Activated CD8-positive, alpha-beta memory T cell treated with anti-CD3 and anti-CD28 coated beads, Interleukin-2, amount 50 U/mL, for 48 hours (primary cell): ENCODE measurements around the gene TCF19.
"Not testable (repeated sequence)": the region's sequence is repeated elsewhere in the genome, so short reads cannot be mapped to it uniquely, and the experiment has no call there.

ENCODE experiments used
- DNase-seq: peaks from one replicate; pipeline ENCODE4 v3.0.0-alpha.2; 2020

Gene TCF19

DNA sequence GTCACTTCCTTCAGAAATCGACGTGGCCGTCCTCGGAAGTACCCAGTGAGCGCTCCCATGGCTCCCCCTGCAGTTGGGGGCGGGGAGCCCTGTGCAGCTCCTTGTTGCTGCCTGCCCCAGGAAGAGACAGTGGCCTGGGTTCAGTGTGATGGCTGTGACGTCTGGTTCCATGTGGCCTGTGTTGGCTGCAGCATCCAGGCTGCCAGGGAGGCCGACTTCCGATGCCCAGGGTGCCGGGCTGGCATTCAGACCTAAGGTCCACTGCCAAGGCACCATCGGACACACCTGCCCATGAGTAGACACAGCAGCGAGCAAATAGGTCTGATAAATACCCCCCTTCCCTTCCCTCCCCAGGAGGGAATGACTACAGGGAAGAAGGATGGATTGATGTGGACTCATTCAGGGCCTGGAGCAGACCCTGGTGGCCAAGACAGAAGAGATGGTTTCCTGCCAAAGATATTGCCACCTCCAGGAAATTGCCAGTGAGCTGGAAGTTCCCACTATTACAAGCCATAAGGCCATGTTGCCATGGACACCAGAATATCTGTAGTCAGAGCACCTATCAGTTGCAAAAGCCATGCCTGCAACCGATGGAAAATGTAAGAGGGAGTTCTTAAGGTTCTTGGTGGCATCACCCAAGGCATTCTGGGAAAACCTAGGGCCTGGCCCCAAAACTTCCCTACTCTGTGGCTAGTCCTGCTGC lies 4.2 kb downstream of the TCF19 start:
- DNase-seq = no peak

DNA sequence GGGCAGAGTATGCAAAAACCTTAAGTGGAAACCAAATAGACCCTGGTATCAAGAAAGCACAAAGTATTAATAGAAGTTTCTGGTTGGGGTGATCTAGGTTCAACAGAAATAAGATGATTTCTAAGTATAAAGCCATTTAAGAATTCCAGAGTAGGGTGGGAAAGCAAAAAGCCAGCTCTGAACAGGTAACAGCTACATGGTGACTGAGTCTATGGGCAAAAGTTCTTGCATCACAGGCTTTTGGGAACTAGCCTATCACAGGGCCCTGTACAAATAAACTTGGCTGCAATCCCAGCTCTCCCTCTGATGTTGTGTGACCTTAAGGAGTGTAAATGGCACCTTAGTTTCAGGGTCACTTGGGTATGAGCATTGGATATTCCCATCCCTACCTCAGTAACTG lies 5.5 kb downstream of the TCF19 start:
- DNase-seq = no peak

DNA sequence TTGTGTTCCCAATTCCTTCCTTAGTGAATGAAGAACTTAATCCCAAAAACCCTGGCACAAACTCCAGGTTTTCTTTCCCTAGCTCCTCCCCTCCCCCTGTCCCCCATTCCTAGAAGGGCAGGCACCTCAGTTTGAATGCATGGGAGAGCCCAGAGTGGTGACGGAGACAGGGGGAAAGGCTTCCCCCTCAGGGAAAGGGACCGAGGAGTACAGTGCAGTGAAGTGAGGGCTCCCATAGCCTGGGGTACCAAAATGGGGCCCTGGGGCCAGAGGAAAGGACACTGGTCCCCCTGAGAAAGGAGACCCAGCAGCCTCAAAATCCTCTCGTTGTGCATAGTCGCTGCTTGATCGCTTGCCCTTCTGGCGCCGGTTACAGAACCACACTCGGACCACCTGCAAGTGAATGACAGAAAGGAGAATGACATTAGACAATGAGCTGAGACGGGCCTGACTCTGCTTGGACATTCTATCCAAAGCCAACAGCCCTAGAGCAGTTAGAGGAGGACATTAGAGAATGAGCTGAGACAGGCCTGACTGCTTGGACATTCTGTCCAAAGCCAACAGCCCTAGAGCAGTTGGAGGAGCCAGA lies 6.2 kb downstream of the TCF19 start:
- not testable (repeated sequence) for DNase-seq

DNA sequence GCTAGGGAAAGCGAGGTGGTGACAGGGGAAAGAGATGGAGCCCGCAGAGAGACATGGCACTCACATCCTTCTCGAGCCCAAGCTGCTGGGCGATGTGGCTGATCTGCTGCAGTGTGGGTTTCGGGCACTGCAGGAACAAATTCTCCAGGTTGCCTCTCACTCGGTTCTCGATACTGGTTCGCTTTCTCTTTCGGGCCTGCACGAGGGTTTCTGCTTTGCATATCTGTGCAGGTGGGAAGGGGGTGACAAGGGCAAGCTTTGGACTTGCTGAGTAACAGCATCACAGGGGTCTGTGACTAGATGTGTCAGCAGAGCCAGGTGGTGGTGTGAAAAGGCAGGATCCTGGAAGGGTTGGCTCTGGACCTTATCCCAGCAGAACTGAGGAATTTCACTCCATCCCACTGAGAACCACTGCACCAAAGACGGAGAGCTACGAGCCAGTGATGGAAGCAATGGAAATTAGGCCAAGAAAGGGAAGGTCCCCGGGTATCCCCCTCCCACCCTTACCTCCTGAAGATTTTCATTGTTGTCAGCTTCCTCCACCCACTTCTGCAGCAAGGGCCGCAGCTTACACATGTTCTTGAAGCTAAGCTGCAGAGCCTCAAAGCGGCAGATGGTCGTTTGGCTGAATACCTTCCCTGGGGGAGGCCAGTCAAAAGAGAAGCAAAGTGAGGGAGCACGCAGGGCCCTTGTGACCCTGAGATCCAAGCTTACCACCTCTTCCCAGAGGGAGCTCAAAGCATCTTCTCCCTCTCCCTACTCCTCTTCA lies 6.9 kb downstream of the TCF19 start:
- not testable (repeated sequence) for DNase-seq

DNA sequence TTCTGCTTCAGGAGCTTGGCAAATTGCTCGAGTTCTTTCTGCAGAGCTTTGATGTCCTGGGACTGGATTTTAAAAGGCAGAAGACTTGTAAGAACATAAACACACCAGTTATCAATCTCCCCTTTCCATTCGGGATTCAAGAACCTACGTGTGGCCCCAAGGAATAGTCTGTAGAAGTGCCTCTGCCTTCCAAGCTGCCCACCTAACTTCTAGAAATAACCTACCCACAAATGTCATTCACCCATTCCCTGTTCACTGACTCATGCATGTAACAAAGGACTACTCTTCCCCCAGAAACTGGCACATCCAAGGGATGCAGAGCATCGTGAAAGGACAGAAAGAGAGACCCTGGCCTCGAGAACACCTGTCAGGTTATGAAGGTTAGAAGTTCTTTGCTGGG lies 7.6 kb downstream of the TCF19 start:
- DNase-seq = no peak

DNA sequence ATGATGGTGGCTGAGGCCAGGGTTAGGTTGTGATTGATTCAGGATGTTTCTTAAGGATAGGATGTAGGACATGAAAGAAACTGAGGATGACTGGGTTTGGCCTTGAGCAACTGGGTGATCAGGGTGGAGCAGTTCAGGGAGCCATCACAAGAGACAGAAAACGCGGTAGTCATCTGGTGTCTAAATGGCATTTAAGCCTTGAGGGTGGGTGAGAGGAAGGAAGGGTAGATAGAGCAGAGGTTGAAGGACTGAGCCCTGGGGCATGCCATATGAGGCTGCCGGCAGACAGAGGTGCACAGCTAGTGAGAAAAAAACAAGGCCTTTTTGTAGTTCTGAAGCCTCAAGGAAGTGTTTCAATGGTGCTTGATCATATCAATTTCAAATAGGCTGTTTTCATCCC lies 10.2 kb downstream of the TCF19 start:
- DNase-seq = no peak

DNA sequence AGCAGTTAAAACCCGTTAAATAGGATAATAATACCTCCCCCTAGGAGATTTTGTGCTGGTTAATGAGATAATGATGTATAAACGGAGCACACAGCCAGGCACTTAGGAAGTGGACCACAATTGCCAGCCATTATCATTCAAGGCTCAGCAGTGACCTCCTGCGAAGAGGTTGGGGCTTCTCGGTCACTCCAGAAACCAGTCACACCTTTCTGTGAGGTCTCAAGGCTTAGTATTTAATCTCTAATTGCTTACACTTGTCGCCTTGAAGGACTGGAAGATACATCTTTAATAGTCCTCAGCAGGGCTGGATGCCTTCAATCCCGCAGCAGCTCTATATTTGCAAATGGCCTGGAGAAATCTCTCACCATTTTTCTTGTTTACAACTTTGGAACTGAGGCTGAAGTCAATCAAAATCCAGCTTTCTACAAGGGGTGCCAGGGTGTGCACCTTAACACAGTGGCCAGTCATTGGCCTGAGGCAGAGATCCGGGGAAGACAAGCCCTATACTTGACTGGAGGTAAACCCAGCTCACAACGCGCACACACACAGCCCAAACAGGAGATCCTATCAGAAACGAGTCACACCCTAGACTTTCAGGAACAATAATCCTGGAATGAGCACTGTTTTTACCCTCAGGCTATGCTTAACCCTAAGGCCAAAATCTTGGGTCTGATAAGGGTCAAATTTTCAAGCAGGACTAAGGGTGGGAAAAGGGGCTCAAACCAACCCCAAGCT lies 10.9 kb downstream of the TCF19 start:
- no peak for DNase-seq

DNA sequence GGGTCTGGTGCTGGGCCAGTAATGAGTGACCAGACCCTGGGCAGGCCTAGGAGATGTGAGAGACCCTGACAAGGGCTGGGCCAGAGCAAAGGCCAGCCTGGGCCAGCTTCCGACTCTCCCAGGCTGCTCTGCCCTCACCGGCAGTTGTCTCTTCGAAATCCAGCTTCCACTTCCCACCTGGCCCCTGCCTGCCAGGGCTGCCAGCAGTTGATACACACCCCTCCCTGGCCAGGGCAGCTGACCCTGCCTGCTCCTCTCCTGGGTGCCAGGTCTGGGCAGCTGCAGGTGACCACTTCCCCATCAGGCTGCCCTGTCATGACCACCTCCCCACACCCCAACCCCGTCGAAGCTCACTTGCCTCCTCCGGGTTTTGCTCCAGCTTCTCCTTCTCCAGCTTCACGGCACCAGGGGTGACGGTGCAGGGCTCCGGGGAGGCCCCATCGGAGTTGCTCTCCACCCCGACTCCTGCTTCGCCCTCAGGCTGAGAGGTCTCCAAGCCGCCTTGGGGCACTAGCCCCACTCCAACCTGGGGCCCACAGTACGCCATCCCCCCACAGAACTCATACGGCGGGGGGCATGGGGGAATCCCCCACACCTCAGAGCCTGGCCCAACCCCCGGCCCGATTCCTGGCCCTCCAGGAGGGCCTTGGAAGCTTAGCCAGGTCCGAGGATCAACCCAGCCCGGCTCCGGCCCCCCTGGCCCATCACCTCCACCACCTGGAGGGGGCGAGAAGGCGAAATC lies 11.6 kb downstream of the TCF19 start:
- DNase-seq = not testable (repeated sequence)

DNA sequence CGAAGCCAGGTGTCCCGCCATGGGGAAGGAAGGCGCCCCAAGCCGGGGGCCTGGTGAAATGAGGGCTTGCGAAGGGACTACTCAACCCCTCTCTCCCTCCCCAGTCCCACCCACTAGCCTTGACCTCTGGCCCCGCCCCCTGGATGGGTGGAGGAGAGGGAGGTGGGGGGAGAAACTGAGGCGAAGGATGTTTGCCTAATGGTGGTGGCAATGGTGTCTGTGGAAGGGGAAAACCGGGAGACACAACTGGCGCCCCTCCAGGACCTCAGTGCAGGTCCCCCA lies 12.2 kb downstream of the TCF19 start, which contains the start of gene POU5F1:
Gene POU5F1, minus strand, starts transcription at position 83 of the 282 bp plus-strand sequence. Its CDS starts 62 bp downstream, at position 21.
- DNase-seq = no peak

DNA sequence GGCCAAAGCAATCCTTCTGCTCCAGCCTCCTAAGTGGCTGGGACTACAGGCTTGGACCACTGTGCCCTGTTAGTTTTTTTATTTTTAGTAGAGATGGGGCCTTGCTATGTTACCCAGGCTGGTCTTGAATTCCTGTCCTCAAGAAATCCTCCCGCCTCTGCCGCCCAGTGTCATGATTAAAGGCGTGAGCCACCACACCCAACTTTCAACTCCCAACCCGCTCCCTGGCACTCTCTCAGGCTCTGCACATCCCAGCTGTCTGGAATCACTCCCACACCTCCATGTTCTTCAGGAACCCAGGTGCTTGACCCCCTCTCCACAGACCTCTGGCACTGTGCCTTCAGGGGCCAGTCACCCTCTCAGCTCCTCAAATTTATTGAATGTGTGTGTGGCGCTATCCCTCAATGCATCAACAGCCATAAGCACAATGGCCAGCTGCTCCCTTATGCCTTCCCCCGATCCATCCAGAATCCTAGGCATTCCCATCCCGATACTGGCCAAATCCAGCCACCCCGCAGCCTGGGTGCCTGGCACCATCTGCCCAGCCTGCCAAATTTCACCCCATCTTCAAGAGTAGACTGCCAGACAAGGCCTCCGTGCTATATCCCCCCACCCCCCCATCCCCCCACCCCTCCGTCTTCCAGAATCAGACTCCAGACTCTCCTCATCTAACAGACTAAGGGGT lies 12.7 kb downstream of the TCF19 start:
- no peak for DNase-seq

DNA sequence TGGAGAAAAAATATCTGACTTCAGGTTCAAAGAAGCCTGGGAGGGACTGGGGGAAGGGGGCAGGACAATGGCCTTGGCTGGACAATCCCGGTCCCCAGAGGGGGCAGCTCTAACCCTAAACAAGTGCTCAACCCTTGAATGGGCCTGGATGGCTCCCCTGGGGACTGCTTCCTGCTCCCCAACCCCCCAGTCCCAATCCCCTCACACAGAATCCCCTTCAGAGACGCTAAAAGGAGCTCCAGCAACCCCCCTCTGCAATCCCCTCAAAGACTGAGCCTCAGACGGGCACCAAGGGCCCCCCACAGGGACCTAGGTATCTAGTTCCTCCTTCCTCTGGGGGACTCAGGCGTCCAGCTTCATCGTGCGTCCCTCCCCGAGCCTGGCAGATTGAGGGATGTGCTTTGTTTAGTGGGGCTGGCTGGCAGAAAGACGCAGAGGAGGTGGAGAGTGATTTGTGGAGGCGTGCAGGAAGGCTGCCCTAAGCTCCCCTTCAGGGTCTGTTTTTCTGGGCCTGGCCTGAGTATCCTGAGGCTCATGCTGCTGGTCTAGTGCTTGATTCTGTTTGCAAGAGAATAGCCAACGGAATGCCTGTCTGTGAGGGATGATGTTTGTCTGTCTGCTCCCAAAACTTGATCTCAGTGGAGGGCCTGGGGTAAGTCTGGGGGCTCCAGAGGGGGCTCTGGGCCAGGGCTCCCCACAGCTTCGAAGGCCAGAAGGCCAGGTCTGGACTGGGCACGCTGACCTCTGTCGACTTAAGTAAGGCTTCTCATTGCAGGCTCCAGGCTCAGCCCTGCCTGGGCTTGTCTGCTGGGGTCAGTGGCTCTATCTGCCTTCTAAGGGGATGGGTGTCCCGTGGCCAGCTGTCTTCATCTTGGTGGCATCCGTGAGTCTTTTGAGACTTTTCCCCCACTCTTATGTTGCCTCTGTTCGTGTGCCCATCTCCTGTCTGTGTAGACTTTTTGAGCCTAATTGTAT lies 13.8 kb downstream of the TCF19 start:
- no peak for DNase-seq

DNA sequence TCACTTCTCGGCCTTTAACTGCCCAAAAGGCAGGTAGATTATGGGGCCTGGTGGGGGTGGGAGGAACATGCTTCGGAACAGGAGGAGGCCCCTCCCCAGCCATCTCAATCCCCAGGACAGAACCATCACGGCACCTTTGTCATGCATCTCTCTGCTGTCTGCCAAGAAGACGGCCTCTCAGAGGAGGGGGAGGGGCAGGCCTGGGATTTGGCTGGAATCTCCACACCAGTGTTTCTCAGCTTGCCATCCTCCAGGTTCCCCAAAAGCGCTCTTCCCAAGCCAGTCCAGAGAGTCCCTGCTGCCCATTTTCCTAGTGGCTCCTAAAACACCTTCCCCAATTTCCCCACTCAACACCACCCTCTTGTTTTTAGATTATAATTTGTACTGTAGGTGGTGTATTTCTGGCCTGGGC lies 14.6 kb downstream of the TCF19 start:
- no peak for DNase-seq

DNA sequence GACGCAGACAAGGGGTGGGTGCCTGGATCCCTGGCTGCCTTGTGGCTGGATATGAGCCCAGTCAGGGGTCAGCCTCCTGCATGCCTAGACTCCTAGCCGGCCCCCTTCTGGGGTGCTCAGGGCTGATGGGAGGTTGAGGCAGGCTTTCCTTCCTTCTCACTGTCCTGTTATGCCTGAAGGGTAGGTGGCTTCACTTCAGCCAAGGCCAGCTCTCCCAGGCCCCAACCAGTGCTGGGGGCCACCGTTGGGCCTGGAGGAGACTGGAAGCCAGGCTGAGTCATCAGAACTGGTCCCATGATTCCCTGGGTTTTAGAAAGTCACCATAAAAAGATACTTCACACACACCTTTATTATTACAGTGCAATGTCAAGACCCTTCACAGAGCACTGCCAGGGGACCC lies 15.0 kb downstream of the TCF19 start:
- DNase-seq = no peak

DNA sequence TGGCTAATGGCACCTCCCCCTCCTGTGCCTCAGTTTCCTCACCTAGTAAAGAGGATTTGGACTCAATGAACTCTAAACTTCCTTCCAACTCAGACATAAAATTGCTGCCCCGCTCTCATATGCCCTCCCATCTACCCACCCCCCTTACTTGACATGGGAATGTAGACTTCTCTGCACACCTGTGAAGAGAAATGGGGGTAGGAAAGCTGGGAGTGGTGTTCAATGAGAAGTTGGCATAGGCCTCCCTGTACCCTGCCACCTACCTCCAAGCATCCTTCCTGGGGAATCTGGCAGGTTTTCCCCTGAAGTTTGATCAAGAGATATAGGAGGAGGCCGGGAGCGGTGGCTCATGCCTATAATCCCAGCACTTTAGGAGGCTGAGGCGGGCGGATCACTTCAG lies 16.0 kb downstream of the TCF19 start:
- no peak for DNase-seq

DNA sequence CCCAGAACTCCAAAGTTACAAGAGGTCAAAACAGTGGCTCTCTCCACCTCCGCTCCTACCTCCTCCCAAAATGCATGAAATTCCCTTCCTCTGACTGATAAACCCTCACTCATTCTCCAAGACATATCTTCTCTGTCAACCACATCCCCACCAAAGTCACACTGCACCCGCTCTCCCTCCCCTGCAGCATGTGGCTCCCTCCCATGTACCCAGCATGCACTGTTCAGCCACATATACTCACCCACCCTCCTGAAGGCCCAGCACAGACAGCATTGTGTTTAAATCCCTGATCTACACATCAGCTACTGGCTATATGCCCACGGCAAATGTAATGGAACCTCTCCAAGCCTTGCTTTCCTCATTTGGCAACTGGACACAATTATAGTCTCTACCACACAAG lies 17.6 kb downstream of the TCF19 start:
- no peak for DNase-seq

DNA sequence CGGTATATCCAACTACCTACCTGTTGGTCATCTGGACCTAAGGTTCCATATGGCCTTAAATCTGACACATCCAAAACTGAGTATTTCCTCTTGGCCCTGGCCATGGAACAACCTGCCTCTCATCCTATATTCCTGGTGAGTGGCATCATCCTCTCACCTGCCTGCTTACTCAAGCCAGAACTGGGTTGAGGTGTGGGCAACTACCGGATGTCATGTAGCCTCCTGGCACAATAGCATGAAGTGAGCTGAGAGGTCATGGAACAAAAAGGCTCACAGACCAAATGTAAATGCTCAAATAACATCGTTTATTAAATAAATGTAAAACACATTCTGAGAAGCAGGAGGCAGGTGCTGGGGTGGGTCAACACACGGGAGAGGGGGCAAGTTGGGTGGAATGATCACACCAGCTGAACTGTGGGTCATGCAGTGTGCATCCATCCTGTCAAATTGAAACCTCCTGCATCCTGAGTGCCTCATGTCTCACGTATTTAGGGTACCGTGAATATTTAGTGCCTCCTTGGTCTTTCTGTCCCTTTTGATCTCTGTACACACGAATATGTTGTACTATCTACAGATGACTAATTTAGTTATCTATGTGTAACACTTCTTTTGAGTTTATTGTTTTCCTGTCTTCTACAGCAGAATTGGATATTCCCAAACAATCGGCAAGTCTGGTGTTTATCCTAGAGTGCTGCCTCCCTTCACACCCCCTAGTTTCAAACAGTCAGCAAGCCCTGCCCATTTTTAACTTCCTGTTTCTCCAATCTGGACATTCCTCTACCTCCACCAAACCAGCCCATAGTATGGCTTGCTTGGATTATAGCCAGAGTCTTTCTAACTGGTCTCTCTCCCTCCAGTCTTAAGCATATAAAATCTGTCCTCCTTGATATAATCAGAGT lies 20.0 kb downstream of the TCF19 start:
- no peak for DNase-seq

DNA sequence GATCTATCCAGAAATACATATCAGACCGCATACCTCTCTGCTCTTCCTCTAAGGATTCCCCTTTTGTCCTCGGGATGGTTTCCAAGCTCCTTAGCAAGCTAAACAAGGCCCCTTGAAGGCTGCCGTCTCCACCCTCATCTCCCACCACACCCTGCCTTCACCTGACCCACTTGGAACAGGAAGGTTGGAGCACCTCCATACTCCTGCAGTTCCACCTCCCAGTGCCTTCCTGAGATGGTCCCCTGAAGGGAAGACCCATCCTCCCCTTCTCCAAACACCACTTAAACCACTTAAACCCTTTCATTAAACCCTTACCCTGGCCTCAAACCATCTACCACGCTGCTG lies 20.6 kb downstream of the TCF19 start:
- no peak for DNase-seq

DNA sequence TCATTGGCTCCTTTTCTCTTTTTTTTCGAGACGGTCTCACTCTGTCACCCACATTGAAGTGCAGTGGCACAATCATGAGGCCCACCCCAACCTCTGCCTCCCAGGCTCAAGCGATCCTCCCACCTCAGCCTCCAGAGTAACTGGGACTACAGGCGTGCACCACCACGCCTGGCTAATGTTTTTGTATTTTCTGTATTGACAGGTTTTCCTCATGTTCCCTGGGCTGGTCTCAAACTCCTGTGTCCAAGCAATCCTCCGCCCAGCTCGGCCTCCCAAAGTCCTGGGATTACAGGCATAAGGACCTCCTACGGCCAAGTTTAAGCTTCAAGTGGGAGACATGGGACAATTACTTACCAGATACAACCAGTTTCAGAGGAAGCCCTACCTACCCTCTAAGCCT lies 21.5 kb downstream of the TCF19 start:
- DNase-seq = no peak

DNA sequence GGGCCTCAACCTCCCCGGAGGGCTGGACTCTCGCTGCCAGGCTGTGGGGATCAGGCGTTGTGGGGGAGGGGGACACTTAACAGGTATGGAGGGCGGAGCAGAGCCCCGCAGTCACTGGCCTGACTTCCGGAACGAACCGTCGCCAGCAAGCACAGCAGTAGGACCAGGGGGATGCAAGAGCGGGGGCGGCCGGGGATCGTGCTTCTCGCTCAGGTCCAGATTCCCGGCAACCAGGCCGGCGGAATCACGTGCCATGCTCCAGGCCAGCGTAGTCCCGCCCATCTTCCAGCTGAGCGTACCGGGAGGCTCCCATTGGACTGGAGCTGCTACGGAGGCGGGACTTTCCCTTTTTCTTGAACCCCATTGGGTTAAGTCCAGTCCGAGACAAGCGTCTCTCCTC lies 22.1 kb downstream of the TCF19 start:
- peak; percentile 66 for DNase-seq

DNA sequence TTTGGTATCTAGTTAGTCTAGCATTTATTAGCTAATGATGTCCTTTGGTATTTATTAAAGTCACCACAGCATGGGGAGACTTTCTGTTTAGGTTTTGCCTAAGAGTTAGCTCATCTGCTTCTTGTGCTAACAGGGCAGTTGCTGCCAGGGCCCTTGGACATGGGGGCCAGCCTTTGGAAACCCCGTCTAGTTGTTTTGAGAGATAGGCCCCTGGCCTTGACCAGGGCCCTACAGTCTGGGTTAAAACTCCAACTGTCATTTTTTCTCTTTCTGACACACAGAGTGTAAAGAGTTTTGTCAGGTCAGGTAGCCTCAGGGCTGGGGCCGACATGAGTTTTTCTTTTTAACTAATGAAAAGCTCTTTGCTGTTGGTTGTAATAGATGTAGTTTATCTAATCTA lies 24.9 kb downstream of the TCF19 start:
- DNase-seq = not testable (repeated sequence)
